Neuronal stem cell (in vitro differentiated cells): ENCODE measurements around the gene TMEM208.

ENCODE experiments used
- DNase-seq: peaks from one replicate; pipeline ENCODE4 v3.0.0-alpha.2; 2013; ENCODE audit warnings: low spot score
- H2AFZ ChIP-seq: one replicate; pipeline ENCODE4 v1.6.1; 2013; ENCODE audit warnings: mild to moderate bottlenecking, low read length, inconsistent platforms
- H2AK5ac ChIP-seq: 2 replicates; pipeline ENCODE4 v1.6.1; 2013; ENCODE audit warnings: low read depth, mild to moderate bottlenecking, inconsistent platforms, low read length, moderate library complexity, mixed read lengths
- H2BK120ac ChIP-seq: 2 replicates; pipeline ENCODE4 v1.6.1; 2013; ENCODE audit warnings: low read depth, mild to moderate bottlenecking, inconsistent platforms, low read length, moderate library complexity, mixed read lengths
- H2BK12ac ChIP-seq: one replicate; pipeline ENCODE4 v1.6.1; 2013; ENCODE audit warnings: low read length, inconsistent platforms
- H2BK15ac ChIP-seq: 2 replicates; pipeline ENCODE4 v1.6.1; 2013; ENCODE audit warnings: mild to moderate bottlenecking, low read length, inconsistent platforms, mixed read lengths
- H2BK5ac ChIP-seq: one replicate; pipeline ENCODE4 v1.6.1; 2013; ENCODE audit warnings: inconsistent platforms, mild to moderate bottlenecking, low read length, moderate library complexity
- H3K14ac ChIP-seq: one replicate; pipeline ENCODE4 v1.6.1; 2013; ENCODE audit warnings: low read length, inconsistent platforms
- H3K18ac ChIP-seq: 2 replicates; pipeline ENCODE4 v1.6.1; 2013; ENCODE audit warnings: low read length, inconsistent platforms
- H3K23ac ChIP-seq: 2 replicates; pipeline ENCODE4 v1.6.1; 2013; ENCODE audit warnings: low read depth, mild to moderate bottlenecking, mixed read lengths, low read length, inconsistent platforms; ENCODE audit not compliant: poor library complexity
- H3K27ac ChIP-seq: replicated peaks from 3 replicates; pipeline ENCODE4 v1.5.1; 2013; ENCODE audit warnings: low read length, inconsistent platforms
- H3K27me3 ChIP-seq, 3 experiments: 2 replicates each; pipeline ENCODE4 v1.6.1; 2013; ENCODE audit warnings: low read length in 3 of 3, mild to moderate bottlenecking in 2 of 3, inconsistent platforms in 1 of 3, low read depth in 1 of 3, mixed read lengths in 1 of 3, moderate library complexity in 1 of 3; ENCODE audit not compliant: control insufficient read depth in 3 of 3, insufficient read depth in 3 of 3
- H3K36me3 ChIP-seq, 2 donors: replicated peaks in 1 of 2; 2 replicates each; pipeline ENCODE4 v1.6.1; 2013; ENCODE audit warnings: low read length in 2 of 2; ENCODE audit not compliant: control insufficient read depth in 2 of 2, insufficient read depth in 2 of 2
- H3K4ac ChIP-seq: 2 replicates; pipeline ENCODE4 v1.6.1; 2013; ENCODE audit warnings: inconsistent platforms, mild to moderate bottlenecking, low read length, moderate library complexity
- H3K4me1 ChIP-seq, 2 donors: 1 replicate in 1 of 2; 2 replicates in 1 of 2; pipeline ENCODE4 v1.6.1; 2013; ENCODE audit warnings: low read length in 2 of 2, low read depth in 1 of 2; ENCODE audit not compliant: control insufficient read depth in 2 of 2, insufficient read depth in 1 of 2
- H3K4me2 ChIP-seq: one replicate; pipeline ENCODE4 v1.6.1; 2013; ENCODE audit warnings: mild to moderate bottlenecking, low read length, inconsistent platforms; ENCODE audit not compliant: insufficient read depth, poor library complexity, severe bottlenecking
- H3K4me3 ChIP-seq, 2 donors: 2 replicates each; pipeline ENCODE4 v1.5.1; 2013; ENCODE audit warnings: low read length in 2 of 2, mild to moderate bottlenecking in 2 of 2, inconsistent platforms in 1 of 2, moderate library complexity in 1 of 2
- H3K79me1 ChIP-seq: one replicate; pipeline ENCODE4 v1.6.1; 2013; ENCODE audit warnings: low read depth, mild to moderate bottlenecking, inconsistent platforms, low read length, moderate library complexity
- H3K9ac ChIP-seq: one replicate; pipeline ENCODE4 v1.6.1; 2013; ENCODE audit warnings: mild to moderate bottlenecking, low read depth, low read length, inconsistent platforms; ENCODE audit not compliant: poor library complexity
- H3K9me3 ChIP-seq, 2 donors: replicated peaks in 1 of 2; 2 replicates each; pipeline versions ENCODE3 to v1.6.1; 2013; ENCODE audit warnings: low read length in 2 of 2, mild to moderate bottlenecking in 2 of 2, inconsistent platforms in 1 of 2, low read depth in 1 of 2, mixed read lengths in 1 of 2, moderate library complexity in 1 of 2; ENCODE audit not compliant: control insufficient read depth in 2 of 2, insufficient read depth in 1 of 2
- H4K8ac ChIP-seq: one replicate; pipeline ENCODE4 v1.6.1; 2013; ENCODE audit warnings: low read depth, mild to moderate bottlenecking, inconsistent platforms, low read length, moderate library complexity
- H4K91ac ChIP-seq: one replicate; pipeline ENCODE4 v1.6.1; 2013; ENCODE audit warnings: low read length, low read depth, mild to moderate bottlenecking, inconsistent platforms; ENCODE audit not compliant: poor library complexity
- WGBS, 2 donors: extraction: QIAGEN DNeasy Blood & Tissue Kit; methylation state at CpG; one replicate each; pipeline ENCODE4 v1.1.7; 2013; ENCODE audit warnings: missing lambda C conversion rate in 2 of 2, mixed read lengths in 1 of 2; ENCODE audit not compliant: insufficient read length in 2 of 2, insufficient replicate concordance in 1 of 2; ENCODE audit errors: extremely low coverage in 2 of 2; 5-methylcytosine and 5-hydroxymethylcytosine counted together

TMEM208 gene

DNA sequence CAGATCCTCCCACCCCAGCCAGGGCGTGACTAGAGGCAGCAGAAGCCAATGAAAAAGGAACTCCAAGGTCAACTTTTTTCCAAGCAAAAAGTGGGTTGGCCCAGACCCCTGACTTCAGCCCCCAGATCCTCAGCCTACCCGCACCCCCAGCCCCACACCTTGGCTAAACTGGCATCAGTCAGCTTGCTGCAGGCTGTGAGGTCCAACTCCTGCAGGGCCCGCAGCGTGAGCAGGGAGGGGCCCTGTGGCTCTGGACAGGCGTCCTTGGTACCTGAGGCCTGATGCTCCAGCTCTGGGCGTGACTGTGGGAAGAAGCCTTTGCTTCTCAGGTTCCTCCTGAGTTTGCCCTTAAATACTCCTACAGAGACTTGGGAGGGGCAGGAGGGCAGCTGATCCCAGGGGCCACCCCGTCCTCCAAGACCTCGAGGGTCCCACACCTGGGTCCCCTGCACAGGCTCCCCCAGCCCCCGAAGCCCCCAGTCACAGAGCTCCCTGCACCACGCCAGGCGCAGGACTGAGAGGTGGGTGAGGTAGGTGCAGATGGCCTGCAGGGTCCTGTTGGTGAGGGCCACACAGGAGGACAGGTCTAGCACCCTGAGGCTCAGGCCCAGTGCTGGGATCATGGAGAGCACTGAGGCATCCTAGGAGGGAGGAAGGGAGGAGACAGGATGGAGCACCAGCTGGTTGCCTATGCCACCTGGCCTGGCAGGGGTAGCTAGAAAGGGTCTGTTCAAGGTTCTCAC lies 18.6 kb upstream of the TMEM208 start:
- H3K14ac ChIP-seq, result peak overlapping the region; percentile 64
- WGBS, 2 donors, result no CpG with 5 or more reads among the region's 11 CpGs
- DNase-seq, result no peak

DNA sequence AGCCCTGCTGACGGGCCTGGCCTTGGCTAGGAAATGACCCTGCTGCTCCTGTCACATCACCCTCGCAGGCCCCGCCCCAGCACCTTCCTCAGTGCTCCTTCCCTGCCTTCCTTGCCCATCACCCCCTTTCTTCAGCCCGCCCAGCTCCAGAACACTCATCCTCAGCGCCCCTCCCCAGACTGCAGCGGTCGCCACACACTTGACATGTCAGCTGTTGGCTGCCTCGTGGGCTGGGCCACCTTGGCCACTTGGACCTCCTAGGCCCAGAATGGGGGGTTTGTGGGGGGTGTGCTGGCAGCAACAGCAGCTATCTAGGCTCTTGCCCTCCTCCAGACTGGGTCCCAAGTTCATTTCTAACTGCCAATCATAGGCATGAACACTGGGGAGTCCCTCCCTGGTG lies 17.4 kb upstream of the TMEM208 start:
- no peak overlapping the region for H2BK12ac ChIP-seq
- no peak overlapping the region for H3K4me2 ChIP-seq
- no peak overlapping the region for H3K14ac ChIP-seq
- WGBS, 2 donors, result no CpG with 5 or more reads among the region's 8 CpGs
- no peak overlapping the region for H2BK15ac ChIP-seq
- no peak overlapping the region for H3K4me3 ChIP-seq
- H2AK5ac ChIP-seq, result peak overlapping the region; percentile 66
- no peak overlapping the region for H2AFZ ChIP-seq
- H3K27me3 ChIP-seq, result no peaks in the 10 kb centered on the region
- H2BK5ac ChIP-seq, result no peak overlapping the region
- H2BK120ac ChIP-seq, result no peak overlapping the region
- no peak overlapping the region for H4K91ac ChIP-seq
- H3K27ac ChIP-seq, result no peak overlapping the region
- no peaks in the 10 kb centered on the region for H3K9me3 ChIP-seq
- peaks cover 0 to 10% of the 10 kb centered on the region in 2 donors for H3K36me3 ChIP-seq
- peak overlapping the region; percentile 19 for H4K8ac ChIP-seq
- no peak overlapping the region for H3K18ac ChIP-seq
- H3K9ac ChIP-seq, result peak overlapping the region; percentile 47
- no peak for DNase-seq
- H3K79me1 ChIP-seq, result no peaks in the 10 kb centered on the region
- H3K23ac ChIP-seq, result no peak overlapping the region
- H3K4ac ChIP-seq, result no peak overlapping the region
- H3K4me1 ChIP-seq, result peaks cover 8 to 21% of the 10 kb centered on the region in 2 donors

More for the DNA sequence above, 18.6 kb upstream of the TMEM208 start:
- Histone ChIP-seq H3K4ac (no peak overlapping the region), H2BK5ac (peak overlapping the region; percentile 91), H3K9ac (no peak overlapping the region), H4K8ac (no peak overlapping the region), H3K27me3 (no peaks in the 10 kb centered on the region), H3K18ac (no peak overlapping the region), H3K79me1 (no peaks in the 10 kb centered on the region), H3K27ac (no peak overlapping the region), H3K23ac (peak overlapping the region; percentile 23), H3K4me1 (peaks cover 8 to 21% of the 10 kb centered on the region in 2 donors), H3K4me3 (no peak overlapping the region), H2AFZ (no peak overlapping the region), H3K4me2 (no peak overlapping the region), H2BK120ac (peak overlapping the region; percentile 47), H2BK15ac (no peak overlapping the region), H3K9me3 (no peaks in the 10 kb centered on the region), H2AK5ac (peak overlapping the region; percentile 33), H4K91ac (no peak overlapping the region), H2BK12ac (no peak overlapping the region), H3K36me3 (peaks cover 7 to 21% of the 10 kb centered on the region in 2 donors)

DNA sequence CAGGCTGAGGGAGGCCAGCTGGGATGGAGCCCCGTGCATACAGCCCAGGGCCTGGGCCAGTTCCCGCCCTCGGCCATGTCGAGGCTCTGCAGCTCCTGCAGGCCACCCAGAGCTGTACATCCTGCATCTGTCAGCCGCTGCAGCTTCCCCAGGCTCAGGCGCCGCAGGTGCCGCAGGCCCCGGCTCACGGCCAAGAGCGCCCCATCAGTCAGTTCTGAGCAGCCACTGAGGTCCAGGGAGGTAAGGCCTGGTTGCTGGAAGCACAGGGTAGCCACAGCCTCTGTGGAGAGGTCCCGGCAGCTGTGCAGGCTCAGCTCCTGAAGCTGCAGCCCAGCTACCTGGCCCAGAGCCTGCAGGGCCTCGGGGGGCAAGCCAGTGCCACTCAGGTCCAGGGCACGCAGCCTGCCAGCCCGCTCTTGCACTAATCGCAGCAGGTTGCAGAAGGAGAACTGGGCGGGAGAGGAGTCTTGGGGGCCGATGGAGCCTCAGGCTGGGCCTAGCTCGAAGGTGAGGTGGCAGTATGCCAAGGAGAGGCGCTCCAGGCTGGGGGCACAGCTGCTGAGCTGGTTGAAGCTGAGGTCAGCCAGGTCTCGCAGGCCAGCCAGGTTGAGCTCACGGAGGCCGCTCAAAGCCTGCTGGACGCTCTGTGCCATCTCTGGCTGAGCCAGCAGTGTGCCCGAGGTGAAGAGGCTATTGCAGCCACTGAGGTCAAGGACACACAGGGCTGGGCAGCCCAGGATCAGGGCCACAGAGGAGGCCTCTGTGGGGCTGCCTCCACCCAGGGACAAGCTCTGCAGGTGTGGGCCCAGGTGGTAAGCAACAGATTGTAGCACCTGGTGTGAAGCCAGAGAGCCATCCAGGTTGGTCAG lies 16.6 kb upstream of the TMEM208 start:
- Histone ChIP-seq H3K4me1 (peaks cover 8 to 21% of the 10 kb centered on the region in 2 donors), H3K9ac (no peak overlapping the region), H3K27me3 (no peaks in the 10 kb centered on the region), H2AK5ac (peak overlapping the region; percentile 79), H3K23ac (peak overlapping the region; percentile 37), H4K91ac (no peak overlapping the region), H3K79me1 (peaks cover 1% of the 10 kb centered on the region), H3K4ac (no peak overlapping the region), H3K4me2 (no peak overlapping the region), H2BK12ac (no peak overlapping the region), H4K8ac (no peak overlapping the region), H3K4me3 (no peak overlapping the region), H3K36me3 (peaks cover 0 to 10% of the 10 kb centered on the region in 2 donors), H3K18ac (peak overlapping the region; percentile 17), H2AFZ (no peak overlapping the region), H2BK120ac (no peak overlapping the region), H2BK15ac (no peak overlapping the region), H3K9me3 (no peaks in the 10 kb centered on the region), H3K27ac (no peak overlapping the region), H2BK5ac (no peak overlapping the region), H3K14ac (peak overlapping the region; percentile 58)
- DNase-seq, result no peak
- WGBS, 2 donors, result no CpG with 5 or more reads among the region's 25 CpGs

DNA sequence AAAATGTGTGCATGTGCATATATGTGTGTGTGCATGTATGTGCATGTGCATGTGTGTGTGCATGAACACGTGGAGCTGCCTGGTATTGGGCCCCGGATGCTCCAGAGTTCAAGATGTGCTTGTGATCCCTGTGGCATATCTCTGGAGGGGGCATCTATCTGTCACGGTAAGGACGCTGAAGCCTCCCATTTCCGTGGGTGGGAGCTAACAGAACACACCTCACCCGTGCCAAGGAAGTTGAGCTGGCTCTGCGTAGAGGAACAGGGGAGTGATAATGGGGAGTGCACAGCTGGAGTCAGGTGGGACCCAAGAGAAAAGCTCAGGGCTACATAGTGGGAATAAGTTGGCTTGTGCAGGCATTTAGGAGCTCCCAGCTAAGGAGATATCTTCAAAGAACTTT lies 15.3 kb upstream of the TMEM208 start:
- no peaks in the 10 kb centered on the region for H3K9me3 ChIP-seq
- no peak for DNase-seq
- no CpG with 5 or more reads among the region's 7 CpGs for WGBS, 2 donors
- no peak overlapping the region for H3K4me2 ChIP-seq
- H3K36me3 ChIP-seq, result peaks cover 0 to 6% of the 10 kb centered on the region in 2 donors
- peaks cover 8 to 13% of the 10 kb centered on the region in 2 donors for H3K4me1 ChIP-seq
- no peak overlapping the region for H2BK12ac ChIP-seq
- no peak overlapping the region for H3K4me3 ChIP-seq
- H3K27me3 ChIP-seq, result no peaks in the 10 kb centered on the region
- H3K27ac ChIP-seq, result no peak overlapping the region
- no peak overlapping the region for H3K9ac ChIP-seq
- H2BK5ac ChIP-seq, result no peak overlapping the region
- H2BK120ac ChIP-seq, result no peak overlapping the region
- no peak overlapping the region for H4K8ac ChIP-seq
- H3K18ac ChIP-seq, result no peak overlapping the region
- H2BK15ac ChIP-seq, result no peak overlapping the region
- H4K91ac ChIP-seq, result no peak overlapping the region
- no peak overlapping the region for H3K4ac ChIP-seq
- peaks cover 1% of the 10 kb centered on the region for H3K79me1 ChIP-seq
- no peak overlapping the region for H2AK5ac ChIP-seq
- H2AFZ ChIP-seq, result no peak overlapping the region
- no peak overlapping the region for H3K23ac ChIP-seq
- no peak overlapping the region for H3K14ac ChIP-seq
